Spinal cord (tissue), 10 donors: ENCODE measurements around the gene KIF5C. TPM values are rescaled to one million over a fixed set of nuclear protein-coding genes. Genes with fewer than 3 reads are reported as not detected.
A peak's percentile ranks its signal among the peaks of the same experiment; 100 is the strongest.
"Not testable (repeated sequence)": the region's sequence is repeated elsewhere in the genome, so short reads cannot be mapped to it uniquely, and the experiment has no call there.

Source experiments
- DNase-seq, 6 donors: peaks; one replicate each; pipeline versions ENCODE4 v3.0.0 to v3.0.0-alpha.2; 2013 to 2015; ENCODE audit warnings: low spot score in 6 of 6, low read depth in 4 of 6
- H3K27ac ChIP-seq: one replicate; pipeline ENCODE4 v1.5.1; 2013; ENCODE audit warnings: low read depth, low read length, control low read depth
- H3K27me3 ChIP-seq: one replicate; pipeline ENCODE4 v1.6.1; 2013; ENCODE audit warnings: low read length; ENCODE audit not compliant: control insufficient read depth, insufficient read depth
- H3K36me3 ChIP-seq: one replicate; pipeline ENCODE4 v1.6.1; 2013; ENCODE audit warnings: low read length; ENCODE audit not compliant: control insufficient read depth, insufficient read depth
- H3K4me1 ChIP-seq: one replicate; pipeline ENCODE4 v1.6.1; 2013; ENCODE audit warnings: low read length; ENCODE audit not compliant: control insufficient read depth, insufficient read depth
- H3K4me3 ChIP-seq: one replicate; pipeline ENCODE4 v1.5.1; 2013; ENCODE audit warnings: low read depth, low read length, control low read depth
- H3K9me3 ChIP-seq: one replicate; pipeline ENCODE4 v1.6.1; 2013; ENCODE audit warnings: low read length; ENCODE audit not compliant: control insufficient read depth, insufficient read depth
- WGBS: methylation state at CpG from one replicate; pipeline ENCODE4 v1.1.5; 2013; ENCODE audit warnings: missing lambda C conversion rate; ENCODE audit not compliant: insufficient coverage; 5-methylcytosine and 5-hydroxymethylcytosine counted together
- polyA plus RNA-seq, 2 donors: library from polyadenylated mRNA; unstranded; fragments of 120-200 nt; gene quantifications; one replicate each; pipeline ENCODE4 v1.2.1, GENCODE V29; 2013; ENCODE audit not compliant: insufficient read length in 2 of 2
- total RNA-seq, 2 donors: library from RNA; depleted of rRNA in 1 of 2; stranded (reverse); fragments of 120-200 nt in 1 of 2; fragments of >200 nt in 1 of 2; gene quantifications; one replicate each; pipeline versions ENCODE4 v1.2.3 to v1.2.4, GENCODE V29; 2013 to 2014
- donor health status: healthy.

KIF5C gene
- total and polyA plus RNA-seq, 4 donors = 79.2 to 279 (median 210) TPM

GRCh38 chr2:148862478-148862877 lies 12.5 kb upstream of the KIF5C start:
- H3K4me3 ChIP-seq, H3K27me3 ChIP-seq: not testable (repeated sequence)

DNA sequence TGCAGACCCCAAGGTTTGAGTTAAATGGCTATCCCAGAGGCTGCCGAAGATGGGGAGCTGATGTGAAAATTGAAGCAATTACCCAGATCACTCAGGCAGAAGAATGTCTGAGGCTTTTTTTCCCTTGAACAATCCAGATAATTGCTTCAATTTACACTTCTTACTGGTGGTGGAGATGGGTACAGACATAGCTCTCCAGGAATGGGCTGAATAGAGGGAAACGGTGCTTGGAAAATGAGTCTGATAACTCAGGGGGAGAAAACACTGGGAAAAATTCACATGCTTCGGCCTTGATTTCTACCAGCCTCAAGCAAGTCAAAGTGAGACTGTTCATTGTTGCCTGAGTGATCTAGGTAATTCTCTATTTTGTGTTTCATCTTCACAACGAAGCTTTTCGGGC lies 9.5 kb upstream of the KIF5C start:
- Histone ChIP-seq H3K27me3 (no peaks in the 10 kb centered on the region), H3K36me3 (no peaks in the 10 kb centered on the region), H3K9me3 (no peaks in the 10 kb centered on the region), H3K4me1 (no peaks in the 10 kb centered on the region), H3K27ac (no peak overlapping the region), H3K4me3 (no peak overlapping the region)
- WGBS = 74% methylated on average over 2 of the region's 5 CpGs
- peak in 2 of 6 donors; percentile 4 to 75 for DNase-seq

More at GRCh38 chr2:148862478-148862877, 12.5 kb upstream of the KIF5C start:
- not testable (repeated sequence) for H3K27ac ChIP-seq, H3K9me3 ChIP-seq, H3K4me1 ChIP-seq, H3K36me3 ChIP-seq, DNase-seq
- 85% methylated on average over 6 of the region's 6 CpGs for WGBS

DNA sequence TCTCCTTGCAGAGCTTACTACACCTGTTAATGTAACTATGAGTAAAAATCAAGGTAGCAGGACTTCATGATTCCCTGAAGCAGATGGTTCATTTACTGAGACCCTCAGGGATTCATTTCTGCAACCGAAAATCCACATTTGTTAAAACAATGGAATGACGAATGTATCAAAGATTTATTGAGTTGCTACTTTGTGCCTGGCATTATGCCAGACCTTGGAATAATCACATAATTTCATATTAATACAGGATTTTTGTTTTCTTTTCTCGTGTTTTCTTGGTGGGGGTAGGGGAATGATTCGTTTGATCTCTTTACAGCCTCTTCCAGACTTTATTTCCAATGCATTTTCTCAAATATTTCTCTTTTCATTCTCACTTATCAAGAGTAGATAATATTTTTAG lies 8.9 kb upstream of the KIF5C start:
- WGBS = no CpG with 5 or more reads among the region's 4 CpGs
- no peaks in the 10 kb centered on the region for H3K36me3 ChIP-seq
- H3K9me3 ChIP-seq = no peaks in the 10 kb centered on the region
- H3K27ac ChIP-seq = no peak overlapping the region
- H3K4me3 ChIP-seq = no peak overlapping the region
- no peak for DNase-seq
- no peaks in the 10 kb centered on the region for H3K4me1 ChIP-seq
- no peaks in the 10 kb centered on the region for H3K27me3 ChIP-seq

DNA sequence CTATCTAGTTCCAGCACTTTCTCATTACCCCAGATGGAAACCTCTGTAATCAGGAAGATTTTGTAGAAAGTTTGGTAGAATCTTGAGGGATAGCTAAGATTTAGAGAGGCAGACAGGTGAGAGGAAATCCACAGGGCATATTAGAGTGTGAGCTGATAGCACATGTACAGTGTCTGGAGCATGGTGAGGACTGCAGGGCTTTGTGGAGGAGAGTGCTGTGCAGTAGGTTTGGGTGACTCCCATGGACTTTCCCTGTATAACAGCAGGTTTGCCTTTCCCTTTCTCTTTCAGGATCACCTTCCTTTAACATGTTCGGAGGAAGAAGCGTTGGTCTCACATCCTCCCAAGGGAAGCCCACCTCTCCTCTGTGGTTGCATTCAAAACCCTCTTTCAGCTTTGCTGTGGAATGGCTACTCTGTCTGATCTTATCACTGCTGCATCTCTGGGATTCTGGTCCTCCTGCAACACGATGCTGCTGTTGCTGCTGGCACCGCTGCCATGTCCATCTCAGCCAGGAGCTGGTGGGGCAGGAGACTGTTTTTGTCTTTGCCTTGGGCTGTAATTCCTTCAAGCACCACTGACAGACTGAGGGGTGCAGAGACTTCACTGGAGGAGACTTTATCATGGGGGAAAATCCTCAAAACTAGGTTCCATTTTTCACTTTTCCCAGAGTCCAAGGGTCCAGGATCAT lies 7.8 kb upstream of the KIF5C start:
- no peaks in the 10 kb centered on the region for H3K9me3 ChIP-seq
- no peaks in the 10 kb centered on the region for H3K36me3 ChIP-seq
- DNase-seq = no peak
- no peak overlapping the region for H3K27ac ChIP-seq
- H3K4me1 ChIP-seq = no peaks in the 10 kb centered on the region
- 88% methylated on average over 2 of the region's 4 CpGs for WGBS
- no peaks in the 10 kb centered on the region for H3K27me3 ChIP-seq
- no peak overlapping the region for H3K4me3 ChIP-seq

DNA sequence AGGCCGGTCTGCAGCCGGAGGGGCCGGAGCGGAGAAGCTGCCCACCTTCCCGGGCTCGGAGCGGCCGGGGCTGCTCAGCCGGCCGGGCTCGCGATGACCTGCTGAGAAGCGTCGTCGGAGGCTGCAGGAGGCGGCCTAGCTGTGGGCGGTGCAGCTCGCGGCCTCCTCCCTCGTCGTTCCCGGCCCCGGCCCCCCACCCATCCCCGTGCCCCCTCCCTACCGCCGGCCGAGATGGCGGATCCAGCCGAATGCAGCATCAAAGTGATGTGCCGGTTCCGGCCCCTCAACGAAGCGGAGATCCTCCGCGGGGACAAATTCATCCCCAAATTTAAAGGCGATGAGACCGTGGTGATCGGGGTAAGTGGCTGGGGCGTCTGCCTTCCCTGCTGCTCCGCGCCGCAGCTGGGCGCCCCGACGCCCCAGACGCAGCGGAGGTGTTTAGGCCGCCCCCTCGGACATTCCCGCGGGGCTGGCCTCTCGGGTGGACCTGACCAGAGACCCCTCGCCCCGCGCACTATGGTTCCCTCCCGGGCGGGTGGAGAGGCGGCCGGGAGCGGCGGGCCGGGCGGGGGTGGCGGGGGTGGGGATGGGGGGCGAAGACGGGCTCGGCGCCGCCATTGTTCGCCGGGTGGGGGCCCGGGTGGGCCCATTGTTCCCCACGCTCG lies 492 bp downstream of the KIF5C start:
- peak in 2 of 6 donors; percentile 55 to 63 for DNase-seq
- H3K27me3 ChIP-seq = peaks cover 6% of the 10 kb centered on the region
- H3K4me3 ChIP-seq = peak overlapping the region; percentile 64
- H3K4me1 ChIP-seq = peaks cover 18% of the 10 kb centered on the region
- H3K9me3 ChIP-seq = peaks cover 2% of the 10 kb centered on the region
- no peak overlapping the region for H3K27ac ChIP-seq
- WGBS = 0% methylated on average over 46 of the region's 74 CpGs
- H3K36me3 ChIP-seq = no peaks in the 10 kb centered on the region

DNA sequence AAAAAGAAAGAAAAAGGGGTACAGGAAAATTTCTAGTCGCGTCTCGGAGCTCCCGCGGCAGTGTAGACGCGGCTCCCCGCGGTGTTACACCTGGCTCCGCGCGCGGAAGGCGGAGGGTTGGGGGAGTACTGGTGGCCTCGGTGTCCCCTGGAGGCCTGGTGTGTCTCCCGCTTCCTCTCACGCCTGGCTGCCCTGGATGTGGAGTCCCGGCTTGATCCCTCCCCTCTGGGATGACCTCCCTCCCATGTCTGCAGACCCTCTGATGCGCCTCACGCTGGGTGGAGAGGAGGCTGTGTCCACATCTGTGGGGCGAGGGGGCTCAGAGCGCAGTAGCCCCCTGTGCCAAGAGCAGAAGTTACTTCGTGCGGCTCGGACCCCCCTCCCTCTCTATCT lies 1.2 kb downstream of the KIF5C start:
- 0% methylated on average over 16 of the region's 25 CpGs for WGBS
- Histone ChIP-seq H3K27ac (peak overlapping the region; percentile 61), H3K4me3 (peak overlapping the region; percentile 64), H3K9me3 (peaks cover 2% of the 10 kb centered on the region), H3K27me3 (peaks cover 6% of the 10 kb centered on the region), H3K36me3 (no peaks in the 10 kb centered on the region), H3K4me1 (peaks cover 18% of the 10 kb centered on the region)
- DNase-seq = no peak

DNA sequence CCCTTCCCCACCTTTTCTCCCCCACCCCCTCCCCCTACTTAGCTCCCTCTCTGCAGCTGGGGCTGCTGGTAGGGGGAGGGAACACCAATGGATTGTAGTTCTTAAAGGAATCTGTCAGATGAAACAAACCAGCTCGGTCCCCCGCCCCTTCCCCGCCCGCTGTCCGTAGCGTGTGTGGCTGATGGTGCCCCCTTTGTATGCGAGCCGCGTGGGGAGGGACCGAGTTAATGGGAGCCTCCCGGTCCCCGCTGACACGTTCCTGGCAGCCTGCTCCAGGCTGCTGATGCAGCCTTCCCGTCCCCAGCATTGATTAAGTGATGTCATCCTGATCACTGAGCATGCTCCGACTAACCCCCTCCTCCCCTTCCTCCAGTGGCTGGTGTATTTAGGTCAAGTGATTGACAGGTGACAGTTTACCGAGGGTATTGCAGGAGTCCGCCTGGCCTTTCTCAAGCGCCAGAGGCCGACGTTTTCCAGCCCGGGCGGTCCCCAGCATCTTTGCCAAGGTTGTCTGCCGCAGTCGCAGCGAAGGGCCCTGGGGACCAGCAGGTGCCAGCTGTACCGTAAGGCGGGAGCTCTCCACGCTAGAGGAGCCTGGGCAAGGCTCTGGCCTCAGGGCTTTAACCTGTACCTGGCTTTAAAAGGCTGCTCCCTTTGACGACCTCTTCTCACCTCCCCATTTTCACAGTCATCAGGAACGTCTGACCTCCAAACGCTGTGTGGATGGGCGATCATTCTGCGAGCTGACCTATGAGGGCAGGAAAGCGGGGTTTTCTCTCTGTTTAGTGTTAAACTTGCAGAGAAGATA lies 1.8 kb downstream of the KIF5C start:
- Histone ChIP-seq H3K9me3 (peaks cover 2% of the 10 kb centered on the region), H3K36me3 (no peaks in the 10 kb centered on the region), H3K27ac (peak overlapping the region; percentile 61), H3K4me1 (peaks cover 18% of the 10 kb centered on the region), H3K4me3 (peak overlapping the region; percentile 64), H3K27me3 (peaks cover 6% of the 10 kb centered on the region)
- DNase-seq = peak in 4 of 6 donors; percentile 61 to 96 (median 88)
- 7% methylated on average over 28 of the region's 34 CpGs for WGBS

DNA sequence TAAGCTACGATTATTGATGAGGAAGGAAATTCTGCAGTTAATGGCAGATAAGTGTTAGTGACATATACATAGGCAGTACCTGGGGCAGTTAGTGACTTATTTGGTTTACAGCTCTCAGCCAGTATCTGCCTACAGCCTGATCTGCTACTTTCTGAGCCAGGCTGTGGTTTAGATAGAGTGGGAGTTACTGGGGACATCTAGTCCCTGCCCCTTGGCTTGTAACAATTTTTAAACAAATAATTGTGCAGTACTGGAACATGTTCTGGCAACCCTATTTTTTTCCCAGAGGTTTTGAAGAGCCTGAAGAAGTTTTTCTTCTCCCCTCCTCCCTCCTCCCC lies 2.3 kb downstream of the KIF5C start:
- DNase-seq = no peak
- H3K27ac ChIP-seq = no peak overlapping the region
- peak overlapping the region; percentile 64 for H3K4me3 ChIP-seq
- WGBS = 71% methylated on average over 1 of the region's 1 CpG
- peaks cover 2% of the 10 kb centered on the region for H3K9me3 ChIP-seq
- H3K4me1 ChIP-seq = peaks cover 18% of the 10 kb centered on the region
- H3K36me3 ChIP-seq = no peaks in the 10 kb centered on the region
- peaks cover 6% of the 10 kb centered on the region for H3K27me3 ChIP-seq

GRCh38 chr2:148880636-148881035 lies 5.6 kb downstream of the KIF5C start:
- Histone ChIP-seq H3K4me3 (no peak overlapping the region), H3K36me3 (no peaks in the 10 kb centered on the region), H3K4me1 (peaks cover 15% of the 10 kb centered on the region), H3K9me3 (peaks cover 2% of the 10 kb centered on the region), H3K27ac (no peak overlapping the region), H3K27me3 (peaks cover 5% of the 10 kb centered on the region)
- WGBS = no CpG with 5 or more reads among the region's 2 CpGs
- no peak for DNase-seq
